Renal pelvis (tissue), 4 donors: ENCODE results near the gene HSD17B8. TPM values are rescaled to one million over a fixed set of nuclear protein-coding genes. Genes with fewer than 3 reads are reported as not detected.

Experiments used
- DNase-seq: peaks from one replicate; pipeline ENCODE4 v3.0.0-alpha.2; 2013
- polyA plus RNA-seq, 3 donors: library from polyadenylated mRNA; unstranded; fragments of 120-200 nt; gene quantifications; one replicate each; pipeline ENCODE4 v1.2.1, GENCODE V29; 2013; ENCODE audit not compliant: insufficient read length in 3 of 3

HSD17B8 gene
- polyA plus RNA-seq, 3 donors = 28.0 to 31.6 (median 31.2) TPM

- DNase-seq = no peak
Observed at GRCh38 chr6:33169291-33170175, 34.9 kb upstream of the HSD17B8 start.

GRCh38 chr6:33170176-33171015, 34.1 kb upstream of the HSD17B8 start:
- DNase-seq = no peak

GRCh38 chr6:33171016-33171879, 33.2 kb upstream of the HSD17B8 start:
- DNase-seq = no peak

GRCh38 chr6:33171880-33172687, 32.4 kb upstream of the HSD17B8 start:
- no peak for DNase-seq

- DNase-seq = no peak
Observed at GRCh38 chr6:33172688-33173534, 31.5 kb upstream of the HSD17B8 start.

GRCh38 chr6:33173535-33174180, 30.8 kb upstream of the HSD17B8 start:
- DNase-seq = no peak

- no peak for DNase-seq
Observed at GRCh38 chr6:33174784-33175183, 29.7 kb upstream of the HSD17B8 start.

GRCh38 chr6:33175436-33176069, 28.9 kb upstream of the HSD17B8 start:
- DNase-seq = no peak

- DNase-seq = no peak
Observed at GRCh38 chr6:33176906-33177305, 27.5 kb upstream of the HSD17B8 start.

GRCh38 chr6:33177552-33178446, 26.7 kb upstream of the HSD17B8 start:
- no peak for DNase-seq

- no peak for DNase-seq
Observed at GRCh38 chr6:33178755-33179475, 25.5 kb upstream of the HSD17B8 start.

- DNase-seq = no peak
Observed at GRCh38 chr6:33181141-33181540, 23.3 kb upstream of the HSD17B8 start.

- DNase-seq = no peak
Observed at GRCh38 chr6:33183071-33183683, 21.3 kb upstream of the HSD17B8 start.

- DNase-seq = no peak
Observed at GRCh38 chr6:33185190-33185589, 19.3 kb upstream of the HSD17B8 start.

GRCh38 chr6:33185654-33186187, 18.7 kb upstream of the HSD17B8 start:
- no peak for DNase-seq

GRCh38 chr6:33187809-33188208, 16.6 kb upstream of the HSD17B8 start:
- no peak for DNase-seq
